B cell (primary cell): ENCODE measurements around the gene LRR1.

ENCODE experiments used
- EZH2 ChIP-seq: IDR thresholded peaks from 2 replicates; pipeline ENCODE4 v1.6.1; 2012; ENCODE audit warnings: borderline replicate concordance, low read depth, mild to moderate bottlenecking, moderate library complexity, low read length; ENCODE audit not compliant: insufficient read depth, poor library complexity, severe bottlenecking
- TF ChIP-seq, protein P1 (sequence below): fragments of 200-600 bp; IDR thresholded peaks from one replicate; pipeline ENCODE4 v1.8.0; 2022; ENCODE audit warnings: antibody characterized with exemption, mild to moderate bottlenecking

DNA sequence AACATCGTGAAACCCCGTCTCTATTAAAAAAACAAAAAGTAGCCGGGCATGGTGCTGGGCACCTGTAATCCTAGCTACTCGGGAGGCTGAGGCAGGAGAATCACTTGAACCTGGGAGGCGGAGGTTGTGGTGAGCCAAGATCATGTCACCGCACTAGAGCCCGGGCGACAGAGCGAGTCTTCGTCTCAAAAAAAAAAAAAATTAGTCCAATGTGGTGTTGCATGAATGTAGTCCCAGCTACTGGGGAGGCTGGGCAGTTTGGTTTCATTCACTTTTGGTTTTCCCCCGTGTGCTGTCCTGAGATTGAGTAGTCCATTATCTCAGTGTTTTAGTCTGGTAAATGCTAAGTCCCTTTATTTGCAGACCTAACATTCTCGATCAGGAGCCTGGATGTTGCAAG, 32.0 kb upstream of the LRR1 start:
- TF ChIP-seq, protein P1, sequence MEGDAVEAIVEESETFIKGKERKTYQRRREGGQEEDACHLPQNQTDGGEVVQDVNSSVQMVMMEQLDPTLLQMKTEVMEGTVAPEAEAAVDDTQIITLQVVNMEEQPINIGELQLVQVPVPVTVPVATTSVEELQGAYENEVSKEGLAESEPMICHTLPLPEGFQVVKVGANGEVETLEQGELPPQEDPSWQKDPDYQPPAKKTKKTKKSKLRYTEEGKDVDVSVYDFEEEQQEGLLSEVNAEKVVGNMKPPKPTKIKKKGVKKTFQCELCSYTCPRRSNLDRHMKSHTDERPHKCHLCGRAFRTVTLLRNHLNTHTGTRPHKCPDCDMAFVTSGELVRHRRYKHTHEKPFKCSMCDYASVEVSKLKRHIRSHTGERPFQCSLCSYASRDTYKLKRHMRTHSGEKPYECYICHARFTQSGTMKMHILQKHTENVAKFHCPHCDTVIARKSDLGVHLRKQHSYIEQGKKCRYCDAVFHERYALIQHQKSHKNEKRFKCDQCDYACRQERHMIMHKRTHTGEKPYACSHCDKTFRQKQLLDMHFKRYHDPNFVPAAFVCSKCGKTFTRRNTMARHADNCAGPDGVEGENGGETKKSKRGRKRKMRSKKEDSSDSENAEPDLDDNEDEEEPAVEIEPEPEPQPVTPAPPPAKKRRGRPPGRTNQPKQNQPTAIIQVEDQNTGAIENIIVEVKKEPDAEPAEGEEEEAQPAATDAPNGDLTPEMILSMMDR = no peak
- no peak for TF ChIP-seq EZH2
